ENCODE measurements around the gene NDUFS3. TPM values are rescaled to one million over a fixed set of nuclear protein-coding genes. Genes with fewer than 3 reads are reported as not detected.
A peak's percentile ranks its signal among the peaks of the same experiment; 100 is the strongest.

The NDUFS3 gene
- total and polyA plus RNA-seq, 8 donors = 76.2 to 105 (median 102) TPM

- Histone ChIP-seq H3K9me3 (no peaks in the 10 kb centered on the region), H3K27ac (no peak within 1 kb of the TSS), H3K4me1 (peaks cover 0 to 11% of the 10 kb centered on the region in 2 donors), H3K27me3 (peaks cover 27 to 64% of the 10 kb centered on the region in 2 donors), H3K4me3 (peak within 1 kb of the TSS in 1 of 2 donors; percentile 9), H3K36me3 (no peaks in the 10 kb centered on the region)
- ATAC-seq (no peak), DNase-seq (no peak)
- intact Hi-C loops (cut with DNase I) = no loop called here
- TF ChIP-seq, protein P1, sequence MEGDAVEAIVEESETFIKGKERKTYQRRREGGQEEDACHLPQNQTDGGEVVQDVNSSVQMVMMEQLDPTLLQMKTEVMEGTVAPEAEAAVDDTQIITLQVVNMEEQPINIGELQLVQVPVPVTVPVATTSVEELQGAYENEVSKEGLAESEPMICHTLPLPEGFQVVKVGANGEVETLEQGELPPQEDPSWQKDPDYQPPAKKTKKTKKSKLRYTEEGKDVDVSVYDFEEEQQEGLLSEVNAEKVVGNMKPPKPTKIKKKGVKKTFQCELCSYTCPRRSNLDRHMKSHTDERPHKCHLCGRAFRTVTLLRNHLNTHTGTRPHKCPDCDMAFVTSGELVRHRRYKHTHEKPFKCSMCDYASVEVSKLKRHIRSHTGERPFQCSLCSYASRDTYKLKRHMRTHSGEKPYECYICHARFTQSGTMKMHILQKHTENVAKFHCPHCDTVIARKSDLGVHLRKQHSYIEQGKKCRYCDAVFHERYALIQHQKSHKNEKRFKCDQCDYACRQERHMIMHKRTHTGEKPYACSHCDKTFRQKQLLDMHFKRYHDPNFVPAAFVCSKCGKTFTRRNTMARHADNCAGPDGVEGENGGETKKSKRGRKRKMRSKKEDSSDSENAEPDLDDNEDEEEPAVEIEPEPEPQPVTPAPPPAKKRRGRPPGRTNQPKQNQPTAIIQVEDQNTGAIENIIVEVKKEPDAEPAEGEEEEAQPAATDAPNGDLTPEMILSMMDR (IDR thresholded peaks at IDR 0.05) = no peak
These were observed 15.3 kb downstream of the NDUFS3 start, which contains the start of gene C1QTNF4 for GRCh38 chr11:47593934-47594855. Gene C1QTNF4, minus strand, starts transcription at chr11:47594411. Its CDS starts 3,601 bp downstream, at chr11:47590810.

GRCh38 chr11:47595029-47595428, 16.2 kb downstream of the NDUFS3 start:
- no peak overlapping the region for H3K27ac ChIP-seq
- intact Hi-C loops (cut with DNase I) = no loop called here

GRCh38 chr11:47595967-47596366, 17.1 kb downstream of the NDUFS3 start:
- intact Hi-C loops (cut with DNase I) = no loop called here
- TF ChIP-seq, protein P1 (IDR thresholded peaks at IDR 0.05) = no peak
- Histone ChIP-seq H3K27ac (no peak overlapping the region), H3K4me3 (no peak overlapping the region), H3K27me3 (peaks cover 27 to 47% of the 10 kb centered on the region in 2 donors), H3K9me3 (no peaks in the 10 kb centered on the region), H3K36me3 (no peaks in the 10 kb centered on the region), H3K4me1 (peaks cover 0 to 11% of the 10 kb centered on the region in 2 donors)
- DNase-seq = no peak
- ATAC-seq = no peak

More at GRCh38 chr11:47595029-47595428, 16.2 kb downstream of the NDUFS3 start:
- H3K9me3 ChIP-seq = no peaks in the 10 kb centered on the region
- ATAC-seq (peak; percentile 56), DNase-seq (no peak)
- TF ChIP-seq, protein P1 (IDR thresholded peaks at IDR 0.05) = no peak
- no peaks in the 10 kb centered on the region for H3K36me3 ChIP-seq
- H3K27me3 ChIP-seq = peaks cover 27 to 56% of the 10 kb centered on the region in 2 donors
- H3K4me1 ChIP-seq = peaks cover 0 to 11% of the 10 kb centered on the region in 2 donors
- H3K4me3 ChIP-seq = no peak overlapping the region

DNA sequence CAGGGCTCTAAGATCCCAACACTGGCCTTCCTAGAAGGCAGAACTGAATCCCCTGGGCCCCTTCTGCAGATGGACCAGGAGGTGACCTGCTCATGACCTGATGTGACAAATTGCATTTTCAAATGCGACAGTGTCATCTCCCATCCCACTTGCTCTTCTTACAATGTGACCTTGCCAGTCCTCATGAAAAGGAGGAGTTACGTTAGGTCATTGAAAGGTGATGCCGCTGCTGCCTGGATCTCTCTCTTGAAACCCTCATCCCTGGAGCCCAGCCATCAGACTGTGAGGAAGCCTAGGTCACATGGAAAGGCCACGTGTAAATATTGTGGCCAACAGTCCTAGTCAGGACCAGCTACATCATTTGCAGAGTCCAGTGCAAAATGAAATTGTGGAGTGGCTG, 21.0 kb downstream of the NDUFS3 start:
- Histone ChIP-seq H3K4me1 (no peaks in the 10 kb centered on the region), H3K27ac (no peak overlapping the region), H3K9me3 (no peaks in the 10 kb centered on the region), H3K4me3 (no peak overlapping the region), H3K27me3 (peaks cover 2 to 10% of the 10 kb centered on the region in 2 donors), H3K36me3 (no peaks in the 10 kb centered on the region)
- ATAC-seq = no peak
- intact Hi-C loops (cut with DNase I) = no loop called here
- TF ChIP-seq, protein P1 (IDR thresholded peaks at IDR 0.05) = no peak
- DNase-seq = no peak

DNA sequence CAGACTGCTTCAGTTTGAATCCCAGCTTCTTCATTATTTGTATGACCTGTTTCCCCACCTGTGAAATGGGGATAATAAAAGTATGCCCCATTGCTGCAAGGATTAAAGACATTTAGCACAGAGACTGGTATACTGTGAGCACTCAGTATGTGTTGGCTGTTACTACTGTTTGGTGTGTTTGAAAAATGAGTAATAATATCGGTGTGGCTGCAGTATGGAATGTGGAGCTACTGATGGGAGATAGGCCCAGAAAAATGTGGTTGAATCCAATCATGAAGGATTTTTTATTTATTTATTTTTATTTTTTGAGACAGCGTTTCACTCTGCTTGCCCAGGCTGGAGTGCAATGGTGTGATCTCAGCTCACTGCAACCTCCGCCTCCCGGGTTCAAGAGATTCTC, 24.4 kb downstream of the NDUFS3 start:
- Histone ChIP-seq H3K27ac (no peak overlapping the region), H3K36me3 (no peaks in the 10 kb centered on the region), H3K4me1 (no peaks in the 10 kb centered on the region), H3K9me3 (no peaks in the 10 kb centered on the region), H3K4me3 (no peak overlapping the region), H3K27me3 (no peaks in the 10 kb centered on the region)
- intact Hi-C loops (cut with DNase I) = no loop called here
- TF ChIP-seq, protein P1 (IDR thresholded peaks at IDR 0.05) = no peak
- ATAC-seq (no peak), DNase-seq (no peak)

Data from left lung (tissue), 10 donors.